Measurements from ENCODE around the gene YPEL2.

YPEL2 gene

GRCh38 chr17:59300941-59301340, 30.5 kb upstream of the YPEL2 start:
- no peak overlapping the region for H3K27ac ChIP-seq (ENCODE audit: low read length)
- H3K79me2 ChIP-seq (ENCODE audit: insufficient read depth, low read length), result no peaks in the 10 kb centered on the region
- H3K4me3 ChIP-seq (ENCODE audit: low read depth in 1 of 2, low read length in 2 of 2), result no peak overlapping the region
- H3K27me3 ChIP-seq (ENCODE audit: insufficient read depth, low read length, poor library complexity), result no peaks in the 10 kb centered on the region
- no peaks in the 10 kb centered on the region for H4K20me1 ChIP-seq (ENCODE audit: insufficient read depth, low read length)
- no peaks in the 10 kb centered on the region for H3K9me3 ChIP-seq (ENCODE audit: insufficient read depth, low read length, severe bottlenecking)
- H3K4me2 ChIP-seq (ENCODE audit: insufficient read depth, low read length), result no peak overlapping the region
- no peak for TF ChIP-seq EZH2 (IDR thresholded peaks at IDR 0.05; ENCODE audit: borderline replicate concordance, low read depth, low read length, severe bottlenecking)
- TF ChIP-seq CTCF (IDR thresholded peaks at IDR 0.05; ENCODE audit: borderline replicate concordance, extremely low read depth, low read length, poor library complexity, severe bottlenecking), result no peak
- DNase-seq (no peak), ATAC-seq (ENCODE audit: insufficient read depth, low read depth) (no peak)
- H3K4me1 ChIP-seq (ENCODE audit: insufficient read depth, low read length), result no peaks in the 10 kb centered on the region
- H3K9ac ChIP-seq (ENCODE audit: low read depth, low read length), result no peak overlapping the region
- no peaks in the 10 kb centered on the region for H3K36me3 ChIP-seq (ENCODE audit: insufficient read depth, low read length)
- no peak overlapping the region for H2AFZ ChIP-seq (ENCODE audit: low read depth, low read length)

- no peak for TF ChIP-seq EZH2 (IDR thresholded peaks at IDR 0.05; ENCODE audit: borderline replicate concordance, low read depth, low read length, severe bottlenecking)
- no peak for TF ChIP-seq CTCF (IDR thresholded peaks at IDR 0.05; ENCODE audit: borderline replicate concordance, extremely low read depth, low read length, poor library complexity, severe bottlenecking)
- Histone ChIP-seq H3K4me3 (ENCODE audit: low read depth in 1 of 2, low read length in 2 of 2) (no peak overlapping the region), H3K9ac (ENCODE audit: low read depth, low read length) (no peak overlapping the region), H3K79me2 (ENCODE audit: insufficient read depth, low read length) (no peaks in the 10 kb centered on the region), H3K9me3 (ENCODE audit: insufficient read depth, low read length, severe bottlenecking) (no peaks in the 10 kb centered on the region), H2AFZ (ENCODE audit: low read depth, low read length) (no peak overlapping the region), H3K27me3 (ENCODE audit: insufficient read depth, low read length, poor library complexity) (no peaks in the 10 kb centered on the region), H4K20me1 (ENCODE audit: insufficient read depth, low read length) (no peaks in the 10 kb centered on the region), H3K27ac (ENCODE audit: low read length) (no peak overlapping the region), H3K4me2 (ENCODE audit: insufficient read depth, low read length) (no peak overlapping the region), H3K36me3 (ENCODE audit: insufficient read depth, low read length) (no peaks in the 10 kb centered on the region), H3K4me1 (ENCODE audit: insufficient read depth, low read length) (no peaks in the 10 kb centered on the region)
- ATAC-seq (ENCODE audit: insufficient read depth, low read depth) (no peak), DNase-seq (no peak)
These were observed 26.6 kb upstream of the YPEL2 start for GRCh38 chr17:59304811-59305210.

- ATAC-seq (ENCODE audit: insufficient read depth, low read depth) (no peak), DNase-seq (no peak)
- Histone ChIP-seq H3K4me2 (ENCODE audit: insufficient read depth, low read length) (no peak overlapping the region), H2AFZ (ENCODE audit: low read depth, low read length) (no peak overlapping the region), H3K27me3 (ENCODE audit: insufficient read depth, low read length, poor library complexity) (no peaks in the 10 kb centered on the region), H3K4me1 (ENCODE audit: insufficient read depth, low read length) (no peaks in the 10 kb centered on the region), H4K20me1 (ENCODE audit: insufficient read depth, low read length) (no peaks in the 10 kb centered on the region), H3K36me3 (ENCODE audit: insufficient read depth, low read length) (no peaks in the 10 kb centered on the region), H3K4me3 (ENCODE audit: low read depth in 1 of 2, low read length in 2 of 2) (no peak overlapping the region), H3K9ac (ENCODE audit: low read depth, low read length) (no peak overlapping the region), H3K27ac (ENCODE audit: low read length) (no peak overlapping the region), H3K79me2 (ENCODE audit: insufficient read depth, low read length) (no peaks in the 10 kb centered on the region), H3K9me3 (ENCODE audit: insufficient read depth, low read length, severe bottlenecking) (no peaks in the 10 kb centered on the region)
- TF ChIP-seq EZH2 (IDR thresholded peaks at IDR 0.05; ENCODE audit: borderline replicate concordance, low read depth, low read length, severe bottlenecking) (no peak), CTCF (IDR thresholded peaks at IDR 0.05; ENCODE audit: borderline replicate concordance, extremely low read depth, low read length, poor library complexity, severe bottlenecking) (no peak)
These were observed 21.1 kb upstream of the YPEL2 start for GRCh38 chr17:59310263-59310920.

Data from DND-41 (cell line).